ENCODE measurements around the gene PEX14.

PEX14 gene

GRCh38 chr1:10631121-10631810 lies 156.5 kb downstream of the PEX14 start:
- no peak overlapping the region for H3K4me3 ChIP-seq (ENCODE audit: low read length)
- no peak for TF ChIP-seq CTCF (IDR thresholded peaks at IDR 0.05; ENCODE audit: insufficient read depth, low read depth, low read length, missing control alignments)

GRCh38 chr1:10631811-10632593 lies 157.3 kb downstream of the PEX14 start:
- H3K4me3 ChIP-seq (ENCODE audit: low read length) = no peak overlapping the region
- no peak for DNase-seq (ENCODE audit: low read depth)
- TF ChIP-seq CTCF (IDR thresholded peaks at IDR 0.05; ENCODE audit: insufficient read depth, low read depth, low read length, missing control alignments) = no peak

More at GRCh38 chr1:10631121-10631810, 156.5 kb downstream of the PEX14 start:
- DNase-seq (ENCODE audit: low read depth) = no peak

GRCh38 chr1:10632691-10633090 lies 157.9 kb downstream of the PEX14 start:
- no peak for TF ChIP-seq CTCF (IDR thresholded peaks at IDR 0.05; ENCODE audit: insufficient read depth, low read depth, low read length, missing control alignments)
- H3K4me3 ChIP-seq (ENCODE audit: low read length) = no peak overlapping the region
- DNase-seq (ENCODE audit: low read depth) = no peak

GRCh38 chr1:10633416-10633815 lies 158.7 kb downstream of the PEX14 start:
- H3K4me3 ChIP-seq (ENCODE audit: low read length) = no peak overlapping the region
- TF ChIP-seq CTCF (IDR thresholded peaks at IDR 0.05; ENCODE audit: insufficient read depth, low read depth, low read length, missing control alignments) = no peak
- no peak for DNase-seq (ENCODE audit: low read depth)

GRCh38 chr1:10634075-10634427 lies 159.3 kb downstream of the PEX14 start:
- TF ChIP-seq CTCF (IDR thresholded peaks at IDR 0.05; ENCODE audit: insufficient read depth, low read depth, low read length, missing control alignments) = no peak
- DNase-seq (ENCODE audit: low read depth) = no peak
- H3K4me3 ChIP-seq (ENCODE audit: low read length) = no peak overlapping the region

GRCh38 chr1:10634428-10635084 lies 159.8 kb downstream of the PEX14 start:
- H3K4me3 ChIP-seq (ENCODE audit: low read length) = no peak overlapping the region
- no peak for TF ChIP-seq CTCF (IDR thresholded peaks at IDR 0.05; ENCODE audit: insufficient read depth, low read depth, low read length, missing control alignments)
- DNase-seq (ENCODE audit: low read depth) = peak; percentile 48
